Right renal pelvis (tissue), 4 donors: Measurements from ENCODE around the gene KRTAP5-3. TPM values are rescaled to one million over a fixed set of nuclear protein-coding genes. Genes with fewer than 3 reads are reported as not detected.
"Not testable (repeated sequence)": the region's sequence is repeated elsewhere in the genome, so short reads cannot be mapped to it uniquely, and the experiment has no call there.

Experiments used
- DNase-seq, 4 donors: peaks; one replicate each; pipeline ENCODE4 v3.0.0-alpha.2; 2013; ENCODE audit warnings: low read depth in 4 of 4, low spot score in 3 of 4, missing footprints in 1 of 4
- polyA plus RNA-seq, 4 donors: library from polyadenylated mRNA; unstranded; fragments of 120-200 nt; gene quantifications; one replicate each; pipeline ENCODE4 v1.2.1, GENCODE V29; 2013; ENCODE audit not compliant: insufficient read length in 4 of 4

KRTAP5-3 gene, protein sequence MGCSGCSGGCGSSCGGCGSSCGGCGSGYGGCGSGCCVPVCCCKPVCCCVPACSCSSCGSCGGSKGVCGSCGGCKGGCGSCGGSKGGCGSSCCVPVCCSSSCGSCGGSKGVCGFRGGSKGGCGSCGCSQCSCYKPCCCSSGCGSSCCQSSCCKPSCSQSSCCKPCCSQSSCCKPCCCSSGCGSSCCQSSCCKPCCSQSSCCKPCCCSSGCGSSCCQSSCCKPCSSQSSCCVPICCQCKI
- polyA plus RNA-seq, result not detected

GRCh38 chr11:1608363-1608762 lies at the start of gene KRTAP5-3:
Gene KRTAP5-3, minus strand, starts transcription at chr11:1608463. Its CDS starts 78 bp downstream, at chr11:1608385.
- DNase-seq, result no peak

GRCh38 chr11:1656670-1657069 lies 48.4 kb upstream of the KRTAP5-3 start:
- no peak for DNase-seq

- DNase-seq, result no peak
Observed at GRCh38 chr11:1656061-1656441, 47.8 kb upstream of the KRTAP5-3 start.

GRCh38 chr11:1655168-1656060 lies 47.2 kb upstream of the KRTAP5-3 start:
- DNase-seq, result no peak

GRCh38 chr11:1654388-1655167 lies 46.3 kb upstream of the KRTAP5-3 start:
- no peak for DNase-seq

DNA sequence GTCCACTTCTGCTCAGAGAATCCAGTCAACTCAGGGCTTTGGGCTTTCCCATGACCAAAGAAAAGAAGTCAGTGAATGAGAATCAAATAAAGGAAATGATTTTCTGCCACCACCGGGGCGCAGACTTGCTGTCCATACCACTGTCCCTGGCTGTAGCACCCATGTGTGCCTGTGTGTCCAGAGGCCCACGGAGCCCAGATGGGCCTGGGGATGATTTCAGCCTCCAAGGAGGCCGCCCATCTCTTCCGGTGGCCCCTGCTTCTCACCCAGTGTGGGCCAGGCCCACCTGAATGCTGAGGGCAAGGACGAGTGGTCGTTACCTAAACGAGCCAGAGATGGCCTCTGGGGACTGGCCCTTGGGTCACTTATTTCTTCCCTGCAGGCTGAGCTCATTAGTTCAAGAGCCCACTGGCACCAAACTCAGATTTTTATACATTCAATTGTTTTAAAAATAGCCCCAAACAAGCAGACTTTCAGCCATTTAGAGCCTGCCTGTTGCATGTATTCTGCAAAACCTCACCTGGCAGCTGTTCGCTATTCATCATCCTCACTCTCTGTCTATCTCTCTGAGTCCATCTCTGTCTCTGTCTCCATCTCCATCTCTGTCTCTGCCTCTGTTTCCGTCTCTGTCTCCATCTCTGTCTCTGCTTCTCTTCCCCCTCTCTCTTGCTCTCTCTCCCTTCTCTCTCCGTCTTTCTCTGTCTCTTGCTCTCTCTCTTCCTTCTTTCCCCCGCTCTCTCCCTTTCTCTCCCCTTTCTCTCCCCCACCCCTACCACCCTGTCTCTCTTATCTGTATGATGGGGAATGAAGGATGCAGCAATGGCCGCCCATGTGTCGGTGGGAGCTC lies 45.5 kb upstream of the KRTAP5-3 start:
- DNase-seq, result no peak

DNA sequence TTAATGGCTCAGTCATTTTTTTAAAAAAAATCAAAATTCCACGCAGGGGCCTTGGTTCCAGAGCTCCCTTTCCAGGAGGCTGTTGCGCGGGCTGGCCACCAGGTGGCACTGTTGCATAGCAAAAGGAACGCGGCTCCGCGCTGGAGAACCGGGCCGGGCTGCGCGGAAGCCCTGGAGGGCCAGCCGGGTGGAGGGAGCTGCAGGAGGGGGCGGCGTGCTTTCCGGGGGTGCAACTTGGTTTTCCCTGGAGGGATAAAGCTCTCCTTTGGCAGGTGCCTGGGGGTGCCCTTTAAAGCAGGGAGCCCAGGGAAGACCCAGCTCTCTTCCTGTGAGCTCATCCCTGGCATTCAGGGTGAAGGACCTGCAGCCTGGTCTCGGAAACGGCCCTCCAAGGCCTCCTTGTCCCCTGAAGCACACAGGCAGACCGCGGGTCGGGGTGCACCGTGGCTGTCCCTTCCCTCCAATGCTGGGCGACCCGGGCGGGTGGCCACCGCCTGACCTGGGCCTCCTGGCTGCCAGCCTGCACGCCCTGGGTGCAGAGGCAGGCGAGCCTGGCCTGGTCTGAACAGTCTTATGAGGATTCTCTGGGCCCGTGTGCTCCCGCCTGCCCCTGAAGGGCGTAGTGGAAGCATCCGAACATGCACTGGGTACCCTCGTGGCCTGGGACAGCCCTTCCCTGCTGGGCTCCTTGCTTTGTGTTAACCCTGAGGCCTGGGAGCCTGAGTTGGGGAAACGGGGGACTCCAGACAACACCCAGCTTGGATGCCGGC lies 44.7 kb upstream of the KRTAP5-3 start:
- no peak for DNase-seq

DNA sequence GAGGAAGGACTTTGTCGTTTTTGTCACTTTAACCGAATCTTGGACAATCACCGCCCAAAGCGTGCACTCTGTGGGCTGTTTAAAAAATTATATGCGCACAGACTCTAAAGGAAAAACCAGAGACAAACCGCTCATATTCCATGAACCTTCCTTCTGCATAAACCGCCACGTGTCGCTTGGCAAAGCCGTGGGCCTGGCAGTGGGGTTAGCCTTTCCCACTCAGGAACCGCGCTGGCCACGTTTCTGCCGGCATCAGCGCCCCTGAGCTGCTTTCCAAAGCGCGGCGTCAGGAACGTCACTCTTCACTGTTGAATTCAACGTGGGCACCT lies 44.1 kb upstream of the KRTAP5-3 start:
- no peak for DNase-seq

DNA sequence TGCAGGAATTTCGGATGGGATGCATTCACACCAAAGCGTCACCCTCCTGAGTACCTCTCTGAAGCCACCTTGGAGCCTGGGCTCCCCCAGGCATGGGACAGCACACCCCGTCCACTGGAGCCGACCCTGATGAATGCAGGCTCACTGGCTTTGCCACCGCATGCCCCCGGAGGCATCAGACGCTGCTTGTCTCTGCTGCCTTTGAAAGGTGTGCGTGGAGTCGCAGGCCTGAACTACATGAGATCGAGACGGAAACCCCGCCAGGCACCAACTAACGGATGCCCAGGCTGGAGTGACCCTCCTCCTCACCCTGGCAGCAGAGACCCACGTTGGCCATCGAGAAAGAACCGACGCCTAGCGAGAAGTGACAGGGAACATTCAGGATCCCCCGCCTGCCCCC lies 43.8 kb upstream of the KRTAP5-3 start:
- DNase-seq, result no peak

GRCh38 chr11:1651411-1651980 lies 43.2 kb upstream of the KRTAP5-3 start:
- DNase-seq, result no peak

GRCh38 chr11:1650918-1651262 lies 42.6 kb upstream of the KRTAP5-3 start:
- no peak for DNase-seq

DNA sequence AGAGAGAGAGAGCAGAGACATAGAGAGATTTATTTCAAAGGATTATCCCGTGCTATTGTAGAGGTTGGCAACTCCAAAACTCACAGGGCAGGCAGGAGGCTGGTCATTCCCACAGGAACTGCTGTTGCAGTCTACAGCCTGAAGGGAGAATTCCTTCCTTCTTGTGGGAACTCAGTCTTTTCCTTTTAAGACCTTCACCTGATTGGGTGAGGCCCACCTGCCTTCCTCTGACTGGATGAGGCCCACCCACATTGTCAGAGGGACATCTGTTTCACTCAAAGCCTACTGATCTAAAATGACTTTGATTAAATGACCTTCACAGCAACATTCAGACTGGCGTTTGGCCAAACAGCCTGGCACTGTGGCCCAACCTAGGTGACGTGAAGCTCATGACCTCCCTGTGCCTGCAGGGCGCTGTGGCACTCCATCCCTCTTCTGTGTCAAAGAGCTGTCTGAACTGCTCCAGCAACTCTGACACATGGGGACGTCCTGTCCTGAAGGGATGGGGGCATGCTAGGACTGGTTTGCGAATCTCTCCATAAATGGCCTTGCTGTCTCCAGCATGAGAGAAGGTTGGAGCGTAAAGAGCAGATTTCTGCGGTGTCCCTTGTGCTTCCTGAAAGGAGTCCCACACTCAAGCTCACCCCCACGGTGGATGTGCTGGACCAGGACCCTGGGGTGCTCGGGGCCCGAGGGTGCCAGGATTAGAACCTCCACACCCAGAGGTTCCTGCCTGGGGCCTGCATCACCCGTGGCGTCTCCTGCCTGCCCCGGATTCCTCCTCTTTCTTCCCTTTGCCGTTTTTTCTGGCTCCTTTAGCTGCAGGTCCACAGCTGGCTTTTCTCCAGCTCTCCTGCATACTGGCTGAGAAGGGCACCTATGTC lies 42.0 kb upstream of the KRTAP5-3 start:
- DNase-seq, result no peak

- no peak for DNase-seq
Observed at GRCh38 chr11:1648653-1649420, 40.6 kb upstream of the KRTAP5-3 start.

DNA sequence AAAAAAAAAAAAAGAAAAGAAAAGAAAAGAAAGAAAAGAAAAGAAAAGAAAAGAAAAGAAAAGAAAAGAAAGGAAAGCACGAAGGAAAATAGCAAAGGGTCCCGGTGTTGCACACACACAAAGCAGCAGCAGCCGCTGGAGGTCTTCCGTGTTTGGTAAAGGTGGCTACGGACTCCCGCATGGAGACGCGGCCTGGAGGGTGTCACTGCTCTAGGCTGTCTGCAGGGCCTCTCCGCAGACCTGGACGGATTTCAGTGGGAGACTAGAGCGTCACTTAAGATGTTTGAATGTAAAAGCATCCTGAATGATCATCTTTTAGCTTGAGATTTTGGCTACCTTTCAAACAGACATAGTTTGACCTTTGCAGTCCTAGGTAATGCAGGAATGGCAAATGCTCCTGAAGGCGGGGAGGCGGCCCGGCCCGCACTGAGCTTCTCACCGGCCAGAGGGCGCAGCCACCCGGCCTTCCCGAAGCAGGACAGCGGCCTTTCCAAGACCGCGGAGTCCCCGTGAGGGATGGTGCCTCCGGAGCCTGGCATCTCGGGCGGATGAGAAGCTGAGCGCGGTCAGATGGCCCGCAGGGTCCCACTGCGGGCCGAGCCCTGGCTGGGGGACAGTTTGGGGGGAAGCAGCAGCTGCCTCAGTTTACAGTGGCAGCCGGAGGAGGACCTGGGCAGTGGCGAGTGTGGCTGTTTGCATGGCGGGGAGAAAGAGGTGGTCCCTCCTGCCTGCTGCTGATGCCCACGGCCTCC lies 39.8 kb upstream of the KRTAP5-3 start:
- no peak for DNase-seq

DNA sequence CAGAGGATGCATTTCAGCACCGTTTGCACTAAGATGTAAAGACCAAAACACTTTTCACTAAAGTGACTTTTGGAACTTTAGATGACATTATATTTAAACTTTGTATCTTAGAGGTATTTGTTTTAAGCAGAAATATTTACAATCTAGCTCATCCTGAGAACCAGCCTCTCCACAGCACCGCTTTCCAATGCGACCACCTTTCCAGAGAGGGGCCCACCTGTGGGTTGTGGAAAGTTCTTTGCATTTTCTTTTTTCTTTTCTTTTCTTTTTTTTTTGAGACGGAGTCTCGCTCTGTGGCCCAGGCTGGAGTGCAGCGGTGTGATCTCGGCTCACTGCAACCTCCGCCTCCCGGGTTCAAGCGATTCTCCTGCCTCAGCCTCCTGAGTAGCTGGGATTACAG lies 38.3 kb upstream of the KRTAP5-3 start:
- DNase-seq, result not testable (repeated sequence)

DNA sequence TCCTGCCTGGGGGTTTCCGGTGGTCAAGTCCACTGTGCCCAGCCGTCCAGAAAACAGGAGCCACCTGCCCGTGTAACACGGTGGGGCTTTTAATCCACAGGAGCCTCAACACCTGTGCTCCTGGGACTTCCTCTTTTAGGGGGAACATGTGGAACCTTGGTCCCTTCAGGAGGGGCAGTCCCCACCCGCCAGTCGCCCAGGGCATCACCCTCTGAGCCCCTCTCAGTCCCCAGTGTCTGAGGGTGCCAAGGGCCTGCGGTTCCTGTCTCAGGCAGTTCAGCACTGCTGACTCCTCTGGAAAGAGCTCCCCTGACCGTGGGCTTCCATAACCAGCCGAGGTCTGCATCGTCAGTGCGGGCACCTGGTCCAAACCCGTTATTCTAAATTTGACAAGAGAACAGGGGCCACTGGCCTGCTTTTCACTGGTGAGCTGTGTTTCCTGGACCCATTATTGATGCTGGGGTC lies 37.1 kb upstream of the KRTAP5-3 start:
- DNase-seq, result no peak
